Measurements from ENCODE around the gene LAYN. TPM values are rescaled to one million over a fixed set of nuclear protein-coding genes. Genes with fewer than 3 reads are reported as not detected.
A peak's percentile ranks its signal among the peaks of the same experiment; 100 is the strongest.

The LAYN gene
- total RNA-seq, 1 donor, result 66.5 TPM

- no peak for TF ChIP-seq CTCF (IDR thresholded peaks at IDR 0.05; ENCODE audit: insufficient read depth, low read depth, low read length)
- no peak overlapping the region for H3K4me3 ChIP-seq (ENCODE audit: low read depth, low read length)
- DNase-seq (ENCODE audit: low read depth), result peak; percentile 34
These were observed 44.9 kb downstream of the LAYN start for GRCh38 chr11:111585371-111585770.

GRCh38 chr11:111586388-111586831 is 45.9 kb downstream of the LAYN start:
- no peak overlapping the region for H3K4me3 ChIP-seq (ENCODE audit: low read depth, low read length)
- peak; percentile 65 for DNase-seq (ENCODE audit: low read depth)
- peak; percentile 61 for TF ChIP-seq CTCF (IDR thresholded peaks at IDR 0.05; ENCODE audit: insufficient read depth, low read depth, low read length)

- H3K4me3 ChIP-seq (ENCODE audit: low read depth, low read length), result no peak overlapping the region
- no peak for TF ChIP-seq CTCF (IDR thresholded peaks at IDR 0.05; ENCODE audit: insufficient read depth, low read depth, low read length)
- no peak for DNase-seq (ENCODE audit: low read depth)
These were observed 48.6 kb downstream of the LAYN start for GRCh38 chr11:111589114-111589513.

GRCh38 chr11:111589886-111590499 is 49.5 kb downstream of the LAYN start:
- no peak for DNase-seq (ENCODE audit: low read depth)
- no peak overlapping the region for H3K4me3 ChIP-seq (ENCODE audit: low read depth, low read length)
- no peak for TF ChIP-seq CTCF (IDR thresholded peaks at IDR 0.05; ENCODE audit: insufficient read depth, low read depth, low read length)

GRCh38 chr11:111591187-111591960 is 50.9 kb downstream of the LAYN start:
- TF ChIP-seq CTCF (IDR thresholded peaks at IDR 0.05; ENCODE audit: insufficient read depth, low read depth, low read length), result no peak
- H3K4me3 ChIP-seq (ENCODE audit: low read depth, low read length), result no peak overlapping the region
- DNase-seq (ENCODE audit: low read depth), result no peak

- no peak overlapping the region for H3K4me3 ChIP-seq (ENCODE audit: low read depth, low read length)
- no peak for TF ChIP-seq CTCF (IDR thresholded peaks at IDR 0.05; ENCODE audit: insufficient read depth, low read depth, low read length)
- no peak for DNase-seq (ENCODE audit: low read depth)
These were observed 52.0 kb downstream of the LAYN start for GRCh38 chr11:111592491-111592890.

Data from fibroblast of villous mesenchyme (primary cell).